Measurements from ENCODE around the gene CFHR1.

DNA sequence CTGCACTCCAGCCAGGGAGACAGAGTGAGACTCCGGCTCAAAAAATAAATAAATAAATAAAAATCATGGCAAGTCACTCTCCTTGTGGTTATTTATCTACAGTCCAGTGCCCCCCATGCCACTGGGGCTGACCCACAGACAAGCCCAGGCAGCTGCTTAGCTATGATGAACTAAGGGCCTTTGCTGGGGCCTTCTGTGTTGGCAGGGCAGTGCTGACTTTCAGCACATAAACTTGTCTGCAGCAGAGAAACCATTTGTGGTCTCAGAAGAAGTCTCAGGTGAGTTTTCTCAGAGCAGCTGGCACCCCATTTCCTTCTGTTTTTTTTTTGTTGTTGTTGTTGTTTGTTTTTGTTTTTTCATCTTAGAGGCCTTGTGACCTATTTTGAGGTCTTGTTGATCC is 47.4 kb downstream of the CFHR1 start:
- TF ChIP-seq, protein P1, sequence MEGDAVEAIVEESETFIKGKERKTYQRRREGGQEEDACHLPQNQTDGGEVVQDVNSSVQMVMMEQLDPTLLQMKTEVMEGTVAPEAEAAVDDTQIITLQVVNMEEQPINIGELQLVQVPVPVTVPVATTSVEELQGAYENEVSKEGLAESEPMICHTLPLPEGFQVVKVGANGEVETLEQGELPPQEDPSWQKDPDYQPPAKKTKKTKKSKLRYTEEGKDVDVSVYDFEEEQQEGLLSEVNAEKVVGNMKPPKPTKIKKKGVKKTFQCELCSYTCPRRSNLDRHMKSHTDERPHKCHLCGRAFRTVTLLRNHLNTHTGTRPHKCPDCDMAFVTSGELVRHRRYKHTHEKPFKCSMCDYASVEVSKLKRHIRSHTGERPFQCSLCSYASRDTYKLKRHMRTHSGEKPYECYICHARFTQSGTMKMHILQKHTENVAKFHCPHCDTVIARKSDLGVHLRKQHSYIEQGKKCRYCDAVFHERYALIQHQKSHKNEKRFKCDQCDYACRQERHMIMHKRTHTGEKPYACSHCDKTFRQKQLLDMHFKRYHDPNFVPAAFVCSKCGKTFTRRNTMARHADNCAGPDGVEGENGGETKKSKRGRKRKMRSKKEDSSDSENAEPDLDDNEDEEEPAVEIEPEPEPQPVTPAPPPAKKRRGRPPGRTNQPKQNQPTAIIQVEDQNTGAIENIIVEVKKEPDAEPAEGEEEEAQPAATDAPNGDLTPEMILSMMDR (conservative IDR thresholded peaks at IDR 0.05): no peak
- TF ChIP-seq ZFX (IDR thresholded peaks at IDR 0.05): no peak
